K562 (cell line): Measurements from ENCODE around the gene MYOZ1. TPM values are rescaled to one million over a fixed set of nuclear protein-coding genes. Genes with fewer than 3 reads are reported as not detected.

Experiments used
- ATAC-seq: fragments of 200-7000 bp; cut with Tn5 transposase; 3 replicates; pipeline ENCODE4 v1.9.1; 2020; ENCODE audit warnings: moderate library complexity
- BruUV-seq: library from RNA; stranded (reverse); fragments of 400-500 nt; replicated peaks from 2 replicates; lab custom pipeline; 2021; lab: Mats Ljungman, UMichigan
- CTCF ChIA-PET: fragments of 300-600 bp; formaldehyde crosslinking; extraction: SDS; loops from one replicate; lab custom pipeline; 2021; ENCODE audit warnings: low intra/inter-chr PET ratio; lab: Yijun Ruan, JAX
- POLR2A ChIA-PET: fragments of 300-600, 350-650 bp; sonication (Branson Sonifier 250); formaldehyde crosslinking; extraction: SDS; loops from one replicate; lab custom pipeline; 2021; ENCODE audit warnings: antibody characterized with exemption, inconsistent platforms; lab: Yijun Ruan, JAX
- DNase-seq, 4 experiments: peaks; one replicate each; pipeline versions ENCODE4 v3.0.0 to v3.0.0-alpha.2; 2011 to 2018; ENCODE audit warnings: low spot score in 3 of 4, mixed read lengths in 3 of 4; ENCODE audit errors: extremely low read depth in 1 of 4
- FAIRE-seq: peaks from 2 replicates; lab custom pipeline; 2011; peaks lifted over from hg19 to GRCh38; lab: Jason Lieb, UNC
- H2AFZ ChIP-seq: 2 replicates; pipeline ENCODE4 v1.6.0; 2011; ENCODE audit warnings: low read depth, low read length, control low read depth, inconsistent platforms
- H3K27ac ChIP-seq: fragments of 200-600 bp; 3 replicates; pipeline ENCODE4 v1.8.0; 2011; ENCODE audit warnings: low read depth, mild to moderate bottlenecking, control low read depth, inconsistent platforms, low read length, moderate library complexity, mixed read lengths; ENCODE audit errors: extremely low read depth
- H3K27me3 ChIP-seq, 2 experiments: fragments of 300-600 bp in 1 of 2; 2 replicates in 1 of 2; 3 replicates in 1 of 2; pipeline versions ENCODE4 v1.6.0 to v1.8.0; 2011; ENCODE audit warnings: inconsistent platforms in 2 of 2, low read length in 2 of 2, mild to moderate bottlenecking in 1 of 2, mixed read lengths in 1 of 2, moderate library complexity in 1 of 2; ENCODE audit not compliant: control insufficient read depth in 2 of 2, insufficient read depth in 2 of 2
- H3K36me3 ChIP-seq: fragments of 300-600 bp; 3 replicates; pipeline ENCODE4 v1.8.0; 2011; ENCODE audit warnings: mild to moderate bottlenecking, low read length, inconsistent platforms; ENCODE audit not compliant: control insufficient read depth, insufficient read depth
- H3K4me1 ChIP-seq, 2 experiments: fragments of 200-600 bp in 1 of 2; replicated peaks in 1 of 2; 2 replicates in 1 of 2; 3 replicates in 1 of 2; pipeline versions ENCODE4 v1.5.1 to v1.8.0; 2011; ENCODE audit warnings: inconsistent platforms in 2 of 2, low read length in 2 of 2, mild to moderate bottlenecking in 1 of 2, mixed read lengths in 1 of 2, moderate library complexity in 1 of 2; ENCODE audit not compliant: control insufficient read depth in 2 of 2, insufficient read depth in 2 of 2
- H3K4me2 ChIP-seq: 2 replicates; pipeline ENCODE4 v1.6.1; 2011; ENCODE audit warnings: low read length, control low read depth, inconsistent platforms, mixed read lengths; ENCODE audit not compliant: insufficient read depth
- H3K4me3 ChIP-seq: fragments of 200-600 bp; sonication (generic), shearing (Covaris generic); 2 replicates; pipeline ENCODE4 v1.5.1; 2016; ENCODE audit warnings: control low read depth, inconsistent platforms
- H3K79me2 ChIP-seq: fragments of 200-600 bp; 3 replicates; pipeline ENCODE4 v1.8.0; 2011; ENCODE audit warnings: low read length, inconsistent platforms; ENCODE audit not compliant: control insufficient read depth, insufficient read depth
- H3K9ac ChIP-seq, 2 experiments: 2 replicates each; pipeline versions ENCODE4 v1.6.0 to v1.6.1; 2011; ENCODE audit warnings: low read depth in 2 of 2, low read length in 2 of 2, control low read depth in 1 of 2, inconsistent platforms in 1 of 2, mild to moderate bottlenecking in 1 of 2, mixed read lengths in 1 of 2; ENCODE audit not compliant: insufficient read depth in 1 of 2
- H3K9me1 ChIP-seq: one replicate; pipeline ENCODE4 v1.6.0; 2011; ENCODE audit warnings: inconsistent platforms, mild to moderate bottlenecking, low read length, moderate library complexity; ENCODE audit not compliant: control insufficient read depth, insufficient read depth
- H3K9me3 ChIP-seq: replicated peaks from 2 replicates; pipeline ENCODE4 v1.5.1; 2011; ENCODE audit warnings: low read depth, low read length, inconsistent platforms; ENCODE audit not compliant: control insufficient read depth, insufficient read depth
- H4K20me1 ChIP-seq: replicated peaks from 2 replicates; pipeline ENCODE4 v1.6.1; 2011; ENCODE audit warnings: low read length, inconsistent platforms, mixed read lengths; ENCODE audit not compliant: control insufficient read depth, insufficient read depth
- GTF2B ChIP-seq: IDR thresholded peaks from 2 replicates; pipeline ENCODE4 v1.6.1; 2011; ENCODE audit not compliant: insufficient read length; ENCODE audit errors: extremely low read depth
- MGA ChIP-seq: fragments of 450-650 bp; IDR thresholded peaks from 2 replicates; pipeline ENCODE4 v1.6.1; 2016; ENCODE audit warnings: mild to moderate bottlenecking, moderate library complexity
- WGBS: fragments of 100-300 bp; shearing (Covaris generic); methylation state at CpG from one replicate; pipeline ENCODE4 v1.1.6; 2016; ENCODE audit warnings: low coverage, mixed read lengths; ENCODE audit not compliant: insufficient coverage; ENCODE audit errors: missing lambda C conversion rate; 5-methylcytosine and 5-hydroxymethylcytosine counted together
- in situ Hi-C: fragments of 300-500 bp; cut with MboI; formaldehyde crosslinking; loops from 4 replicates; pipeline ENCODE4 v1.15.0; 2018; ENCODE audit warnings: inconsistent platforms, mixed read lengths
- intact Hi-C: fragments of 100-400 bp; cut with micrococcal nuclease; formaldehyde crosslinking; loops from 2 replicates; pipeline ENCODE4 v1.14.2; 2022
- polyA plus RNA-seq, 8 experiments: library from polyadenylated mRNA; depleted of rRNA in 4 of 8; stranded (reverse) in 5 of 8; unstranded in 3 of 8; fragments of >200 nt; fragmentation: Nextera tagmentation in 2 of 8; fragmentation: Illumina TruSeq in 1 of 8; extraction: Ambion mirVana in 2 of 8; extraction: Trizol in 1 of 8; gene quantifications; 2 replicates each; pipeline versions ENCODE4 v1.2.1 to v1.2.3, GENCODE V29; 2011 to 2014; ENCODE audit warnings: inconsistent platforms in 1 of 8, missing spikeins in 1 of 8
- total RNA-seq, 7 experiments: library from RNA; depleted of rRNA in 6 of 7; stranded (reverse); fragments of >200 nt in 6 of 7; fragmentation: Illumina TruSeq in 2 of 7; extraction: Trizol in 2 of 7; gene quantifications; 2 replicates each; pipeline versions ENCODE4 v1.2.1 to v1.2.3, GENCODE V29; 2011 to 2021; ENCODE audit warnings: low replicate concordance in 1 of 7

Gene MYOZ1
- total and polyA plus RNA-seq, 9 of the 15 experiments (the other 6 are each of a cell fraction or from before 2014, with no cell fraction given) = 0.03 to 0.18 (median 0.07) TPM; not detected in 5

- in situ Hi-C loops = no loop called here
- no peaks in the 10 kb centered on the region for H3K27me3 ChIP-seq
- no peak overlapping the region for H3K4me3 ChIP-seq
- 77% methylated on average over 3 of the region's 3 CpGs for WGBS
- H3K9me3 ChIP-seq = no peaks in the 10 kb centered on the region; the same call in 1 of the 2 replicates
- no peak for TF ChIP-seq GTF2B
- TF ChIP-seq MGA = 0 out of 2 replicates have a peak, but pooled peaks have one; percentile 13
- TF ChIP-seq, all 486 proteins: peak for 1
- Histone ChIP-seq H3K79me2 (no peaks in the 10 kb centered on the region), H3K4me2 (no peak overlapping the region), H3K27ac (no peak overlapping the region), H3K36me3 (no peaks in the 10 kb centered on the region), H3K9me1 (no peaks in the 10 kb centered on the region), H2AFZ (no peak overlapping the region), H4K20me1 (no peaks in the 10 kb centered on the region), H3K9ac (no peak overlapping the region), H3K4me1 (peaks cover 4 to 33% of the 10 kb centered on the region in 2 experiments)
- intact Hi-C loops = loop anchor here (5.0 kb wide), 1 partner anchor 38 kb away; no protein-coding TSS in a partner anchor
- BruUV-seq = no TSS peak
- ChIA-PET CTCF (no interaction called here), POLR2A (no interaction called here)
- no peak for DNase-seq
- no peak for FAIRE-seq
- no peak for ATAC-seq
Measured at GRCh38 chr10:73589563-73590126, 51.6 kb downstream of the MYOZ1 start.
